B cell (primary cell): Measurements from ENCODE around the gene LRRC31. TPM values are rescaled to one million over a fixed set of nuclear protein-coding genes. Genes with fewer than 3 reads are reported as not detected.
A peak's percentile ranks its signal among the peaks of the same experiment; 100 is the strongest.

Experiments
- ATAC-seq: fragments of 200-7000 bp; cut with Tn5 transposase; one replicate; pipeline ENCODE4 v1.10.0; 2021; ENCODE audit warnings: low read depth, mild to moderate bottlenecking, moderate number of reproducible peaks, moderate library complexity
- CTCF ChIA-PET: fragments of 350-600 bp; sonication (Branson Sonifier 250); formaldehyde crosslinking; loops from one replicate; lab custom pipeline; 2021; ENCODE audit warnings: antibody characterized with exemption, inconsistent platforms; lab: Charles Lee
- POLR2A ChIA-PET: fragments of 350-600 bp; sonication (Branson Sonifier 250); formaldehyde crosslinking; loops from one replicate; lab custom pipeline; 2021; ENCODE audit warnings: antibody characterized with exemption; lab: Charles Lee
- DNase-seq: peaks from one replicate; pipeline ENCODE4 v3.0.0; 2013
- H2AFZ ChIP-seq: 2 replicates; pipeline ENCODE4 v1.6.1; 2012; ENCODE audit warnings: mild to moderate bottlenecking, low read depth, low read length; ENCODE audit not compliant: insufficient read depth, poor library complexity, severe bottlenecking
- H3K27ac ChIP-seq, 2 donors: 1 replicate in 1 of 2; 2 replicates in 1 of 2; pipeline ENCODE4 v1.5.1; 2012 to 2013; ENCODE audit warnings: low read length in 2 of 2, mild to moderate bottlenecking in 2 of 2, moderate library complexity in 1 of 2
- H3K27me3 ChIP-seq, 4 experiments: fragments of 200-600 bp in 1 of 4; sonication (generic) in 1 of 4; replicated peaks in 1 of 4; 1 replicate in 2 of 4; 2 replicates in 2 of 4; pipeline versions ENCODE4 v1.6.1 to v1.7.0; 2013 to 2016; ENCODE audit warnings: low read length in 3 of 4, mild to moderate bottlenecking in 2 of 4, mixed read lengths in 1 of 4, moderate library complexity in 1 of 4; ENCODE audit not compliant: insufficient read depth in 4 of 4, control insufficient read depth in 3 of 4; ENCODE audit errors: control extremely low read depth in 1 of 4
- H3K36me3 ChIP-seq, 2 experiments: replicated peaks in 1 of 2; 1 replicate in 1 of 2; 2 replicates in 1 of 2; pipeline versions ENCODE4 v1.6.1 to v1.7.1; 2013; ENCODE audit warnings: low read length in 1 of 2; ENCODE audit not compliant: insufficient read depth in 2 of 2, control insufficient read depth in 1 of 2; ENCODE audit errors: control extremely low read depth in 1 of 2, extremely low read depth in 1 of 2
- H3K4me1 ChIP-seq, 2 donors: fragments of 200-600 bp in 1 of 2; sonication (generic) in 1 of 2; 1 replicate in 1 of 2; 2 replicates in 1 of 2; pipeline versions ENCODE4 v1.5.1 to v1.6.1; 2013 to 2017; ENCODE audit warnings: low read length in 2 of 2; ENCODE audit not compliant: control insufficient read depth in 2 of 2, insufficient read depth in 2 of 2
- H3K4me2 ChIP-seq: replicated peaks from 2 replicates; pipeline ENCODE3; 2012; ENCODE audit warnings: mild to moderate bottlenecking, low read depth, low read length; ENCODE audit not compliant: poor library complexity, severe bottlenecking
- H3K4me3 ChIP-seq, 5 experiments: fragments of 200-600 bp in 1 of 5; sonication (generic) in 1 of 5; 1 replicate in 3 of 5; 2 replicates in 2 of 5; pipeline versions ENCODE4 v1.5.1 to v1.7.0; 2011 to 2016; ENCODE audit warnings: low read length in 4 of 5, mild to moderate bottlenecking in 4 of 5, low read depth in 2 of 5, control low read depth in 1 of 5, moderate library complexity in 1 of 5; ENCODE audit not compliant: insufficient read depth in 1 of 5; ENCODE audit errors: control extremely low read depth in 1 of 5, extremely low read depth in 1 of 5
- H3K79me2 ChIP-seq: fragments of 200-600 bp; sonication (generic); one replicate; pipeline ENCODE4 v1.6.0; 2016; ENCODE audit warnings: low read length; ENCODE audit not compliant: control insufficient read depth, insufficient read depth
- H3K9ac ChIP-seq: fragments of 200-600 bp; sonication (generic); 2 replicates; pipeline ENCODE4 v1.6.1; 2017; ENCODE audit warnings: mild to moderate bottlenecking, low read length, moderate library complexity
- H3K9me3 ChIP-seq, 3 donors: one replicate each; pipeline versions ENCODE4 v1.6.1 to v1.7.1; 2013; ENCODE audit warnings: low read length in 2 of 3; ENCODE audit not compliant: control insufficient read depth in 2 of 3, insufficient read depth in 1 of 3; ENCODE audit errors: control extremely low read depth in 1 of 3
- H4K20me1 ChIP-seq: 2 replicates; pipeline ENCODE4 v1.6.0; 2012; ENCODE audit warnings: mild to moderate bottlenecking, low read length; ENCODE audit not compliant: insufficient read depth, control insufficient read depth, poor library complexity, severe bottlenecking
- H3K27ac Mint-ChIP-seq: one replicate; pipeline ENCODE4 v1.8.0; 2021; ENCODE audit warnings: mixed read lengths
- H3K27me3 Mint-ChIP-seq: one replicate; pipeline ENCODE4 v1.8.0; 2021; ENCODE audit warnings: mixed read lengths
- H3K4me1 Mint-ChIP-seq: one replicate; pipeline ENCODE4 v1.8.0; 2021; ENCODE audit warnings: mixed read lengths
- H3K4me3 Mint-ChIP-seq: one replicate; pipeline ENCODE4 v1.8.0; 2021; ENCODE audit warnings: mixed read lengths
- H3K9me3 Mint-ChIP-seq: one replicate; pipeline ENCODE4 v1.8.0; 2022; ENCODE audit warnings: mixed read lengths; ENCODE audit not compliant: insufficient read depth
- CTCF ChIP-seq: fragments of 200-600 bp; IDR thresholded peaks from one replicate; pipeline ENCODE4 v1.8.0; 2022; ENCODE audit warnings: antibody characterized with exemption, mild to moderate bottlenecking
- EZH2 ChIP-seq: IDR thresholded peaks from 2 replicates; pipeline ENCODE4 v1.6.1; 2012; ENCODE audit warnings: borderline replicate concordance, low read depth, mild to moderate bottlenecking, moderate library complexity, low read length; ENCODE audit not compliant: insufficient read depth, poor library complexity, severe bottlenecking
- WGBS: methylation state at CpG from one replicate; pipeline ENCODE4 v1.1.5; 2013; ENCODE audit warnings: missing lambda C conversion rate; ENCODE audit not compliant: insufficient coverage; 5-methylcytosine and 5-hydroxymethylcytosine counted together
- intact Hi-C: fragments of 100-400 bp; cut with micrococcal nuclease; formaldehyde crosslinking; loops from one replicate; pipeline ENCODE4 v1.10.0; 2022
- polyA plus RNA-seq: library from polyadenylated mRNA; depleted of rRNA; stranded (reverse); fragments of >200 nt; gene quantifications from 2 replicates; pipeline ENCODE4 v1.2.3, GENCODE V29; 2012
- total RNA-seq, 2 donors: library from RNA; stranded (reverse); fragments of 120-200 nt in 1 of 2; gene quantifications; 1 replicate in 1 of 2; 2 replicates in 1 of 2; pipeline versions ENCODE4 v1.2.3 to v1.2.4, GENCODE V29; 2013 to 2022

LRRC31 gene
- total and polyA plus RNA-seq, 2 donors (not counting 1 experiment from before 2014, with no cell fraction given), result not detected

- H3K36me3 ChIP-seq, result no peaks in the 10 kb centered on the region
- DNase-seq, result peak; percentile 73
- H3K79me2 ChIP-seq, result no peaks in the 10 kb centered on the region
- Mint-ChIP-seq H3K9me3 (no peaks in the 10 kb centered on the region), H3K27ac (peak overlapping the region; percentile 96), H3K4me1 (peaks cover 28% of the 10 kb centered on the region), H3K4me3 (peak overlapping the region; percentile 67), H3K27me3 (no peaks in the 10 kb centered on the region)
- no peaks in the 10 kb centered on the region for H3K27me3 ChIP-seq
- peaks cover 27 to 32% of the 10 kb centered on the region in 2 donors for H3K4me1 ChIP-seq
- H3K4me2 ChIP-seq, result peak overlapping the region; percentile 82
- peak overlapping the region in 3 of 5 experiments; percentile 18 to 57 (median 19) for H3K4me3 ChIP-seq
- intact Hi-C loops, result loop anchor here (10.0 kb wide), 2 partner anchors 320 to 550 kb away; partner anchors contain the start of genes CLDN11 and PHC3
- ATAC-seq, result peak; percentile 84
- H2AFZ ChIP-seq, result peak overlapping the region; percentile 93
- 9% methylated on average over 7 of the region's 12 CpGs for WGBS
- peak overlapping the region; percentile 58 for H3K9ac ChIP-seq
- H4K20me1 ChIP-seq, result no peaks in the 10 kb centered on the region
- ChIA-PET CTCF (interaction anchor here (0.7 to 6.1 kb wide), 21 partner anchors 9 to 485 kb away, joined by 3 to 70 read pairs (median 4); partner anchors contain the start of genes GPR160, LRRC34, LRRIQ4 and SEC62), POLR2A (interaction anchor here (0.7 to 1.0 kb wide), 10 partner anchors 19 to 324 kb away, joined by 3 to 6 read pairs (median 4); partner anchors contain the start of genes LRRC34 and LRRIQ4)
- no peaks in the 10 kb centered on the region for H3K9me3 ChIP-seq
- peak overlapping the region; percentile 73 to 77 for H3K27ac ChIP-seq
- TF ChIP-seq EZH2 (no peak), CTCF (no peak)
Measured at GRCh38 chr3:169865176-169865767, 4.5 kb downstream of the LRRC31 start.

- CTCF ChIA-PET, result interaction anchor here (0.5 to 6.1 kb wide), 16 partner anchors 12 to 253 kb away, joined by 3 to 70 read pairs (median 5); partner anchors contain the start of gene SEC62
Measured at GRCh38 chr3:169864270-169864669, 5.5 kb downstream of the LRRC31 start.

More at GRCh38 chr3:169864270-169864669, 5.5 kb downstream of the LRRC31 start:
- 100% methylated on average over 1 of the region's 2 CpGs for WGBS
- ATAC-seq, result no peak
- intact Hi-C loops, result loop anchor here (5.0 to 10.0 kb wide), 4 partner anchors 92 to 551 kb away; partner anchors contain the start of genes CLDN11, GPR160, MYNN and PHC3
- Histone ChIP-seq H3K4me2 (no peak overlapping the region), H3K27ac (no peak overlapping the region), H2AFZ (no peak overlapping the region), H3K9me3 (no peaks in the 10 kb centered on the region), H3K4me3 (no peak overlapping the region), H4K20me1 (no peaks in the 10 kb centered on the region), H3K36me3 (no peaks in the 10 kb centered on the region), H3K4me1 (peaks cover 27 to 32% of the 10 kb centered on the region in 2 donors), H3K27me3 (no peaks in the 10 kb centered on the region), H3K9ac (no peak overlapping the region), H3K79me2 (no peaks in the 10 kb centered on the region)
- DNase-seq, result peak; percentile 18
- H3K9me3 Mint-ChIP-seq, result no peaks in the 10 kb centered on the region
- peak overlapping the region; percentile 5 for H3K4me3 Mint-ChIP-seq
- POLR2A ChIA-PET, result interaction anchor here (0.7 kb wide), 2 partner anchors 101 to 174 kb away, joined by 3 read pairs; no protein-coding TSS in a partner anchor
- H3K27me3 Mint-ChIP-seq, result no peaks in the 10 kb centered on the region
- H3K27ac Mint-ChIP-seq, result peak overlapping the region; percentile 32
- H3K4me1 Mint-ChIP-seq, result peaks cover 23% of the 10 kb centered on the region
- no peak for TF ChIP-seq EZH2
- TF ChIP-seq CTCF, result no peak
